GM19193 (cell line): ENCODE measurements around the gene FGD6.

Source experiments
- POLR2A ChIP-seq: IDR thresholded peaks from 4 replicates; pipeline ENCODE4 v1.6.1; 2011; ENCODE audit not compliant: insufficient read depth, insufficient read length; ENCODE audit errors: extremely low read depth

Gene FGD6

GRCh38 chr12:95177201-95177768 is 40.0 kb downstream of the FGD6 start:
- no peak for TF ChIP-seq POLR2A

- no peak for TF ChIP-seq POLR2A
Observed at GRCh38 chr12:95173392-95174251, 43.6 kb downstream of the FGD6 start.

GRCh38 chr12:95169368-95169767 is 47.9 kb downstream of the FGD6 start:
- TF ChIP-seq POLR2A, result no peak

- TF ChIP-seq POLR2A, result no peak
Observed at GRCh38 chr12:95168746-95169145, 48.5 kb downstream of the FGD6 start.

GRCh38 chr12:95164656-95165055 is 52.6 kb downstream of the FGD6 start:
- TF ChIP-seq POLR2A, result no peak

- TF ChIP-seq POLR2A, result no peak
Observed at GRCh38 chr12:95158919-95159318, 58.3 kb downstream of the FGD6 start.

- TF ChIP-seq POLR2A, result no peak
Observed at GRCh38 chr12:95151821-95152220, 65.4 kb downstream of the FGD6 start.

- TF ChIP-seq POLR2A, result no peak
Observed at GRCh38 chr12:95151406-95151805, 65.9 kb downstream of the FGD6 start.

GRCh38 chr12:95150501-95150900 is 66.8 kb downstream of the FGD6 start:
- no peak for TF ChIP-seq POLR2A

GRCh38 chr12:95147866-95148265 is 69.4 kb downstream of the FGD6 start:
- TF ChIP-seq POLR2A, result no peak

GRCh38 chr12:95146769-95147168 is 70.5 kb downstream of the FGD6 start:
- TF ChIP-seq POLR2A, result no peak

- TF ChIP-seq POLR2A, result no peak
Observed at GRCh38 chr12:95143621-95144205, 73.6 kb downstream of the FGD6 start.

GRCh38 chr12:95142431-95143151 is 74.7 kb downstream of the FGD6 start:
- TF ChIP-seq POLR2A, result no peak

- TF ChIP-seq POLR2A, result no peak
Observed at GRCh38 chr12:95141310-95141709, 76.0 kb downstream of the FGD6 start.

GRCh38 chr12:95136598-95136997 is 80.7 kb downstream of the FGD6 start:
- no peak for TF ChIP-seq POLR2A

GRCh38 chr12:95134085-95134484 is 83.2 kb downstream of the FGD6 start:
- no peak for TF ChIP-seq POLR2A

- TF ChIP-seq POLR2A, result no peak
Observed at GRCh38 chr12:95131589-95132340, 85.5 kb downstream of the FGD6 start.
